A549 (cell line): ENCODE data around the gene OR6N2. TPM values are rescaled to one million over a fixed set of nuclear protein-coding genes. Genes with fewer than 3 reads are reported as not detected.

Source experiments
- ATAC-seq, 2 experiments: fragments of 200-7000 bp in 1 of 2; fragments of >200 bp in 1 of 2; cut with Nextera tagmentation in 1 of 2; cut with Tn5 transposase in 1 of 2; 3 replicates each; pipeline versions ENCODE4 v1.8.0 to v1.9.1; 2018 to 2020; ENCODE audit warnings: mild to moderate bottlenecking in 1 of 2, moderate library complexity in 1 of 2
- CTCF ChIA-PET: fragments of 300-600 bp; sonication (Branson Sonifier 250); formaldehyde crosslinking; extraction: SDS; loops from one replicate; lab custom pipeline; 2021; ENCODE audit warnings: antibody characterized with exemption, inconsistent platforms; lab: Yijun Ruan, JAX
- POLR2A ChIA-PET: fragments of 350-600 bp; formaldehyde crosslinking; extraction: SDS; loops from one replicate; lab custom pipeline; 2021; ENCODE audit warnings: antibody characterized with exemption, inconsistent platforms; lab: Yijun Ruan, JAX
- DNase-seq, 2 experiments: peaks; one replicate each; pipeline versions ENCODE4 v3.0.0 to v3.0.0-alpha.2; 2011 to 2016; ENCODE audit warnings: low read depth in 1 of 2, low spot score in 1 of 2
- FAIRE-seq: peaks from 2 replicates; lab custom pipeline; 2011; peaks lifted over from hg19 to GRCh38; lab: Jason Lieb, UNC
- H3K27ac ChIP-seq, 2 experiments: fragments of >200 bp; sonication (Bioruptor Twin); formaldehyde crosslinking; 3 replicates each; pipeline ENCODE4 v1.5.1; 2016 to 2017
- H3K4me1 ChIP-seq: fragments of >200 bp; sonication (Bioruptor Twin); formaldehyde crosslinking; 3 replicates; pipeline ENCODE4 v1.6.1; 2016
- H3K4me2 ChIP-seq: fragments of >200 bp; sonication (Bioruptor Twin); formaldehyde crosslinking; 3 replicates; pipeline ENCODE4 v1.6.1; 2016
- H3K4me3 ChIP-seq: fragments of >200 bp; sonication (Bioruptor Twin); formaldehyde crosslinking; 3 replicates; pipeline ENCODE4 v1.5.1; 2016
- H3K9me3 ChIP-seq: fragments of >200 bp; sonication (Bioruptor Twin); formaldehyde crosslinking; 3 replicates; pipeline ENCODE4 v1.6.1; 2016
- CHD2 ChIP-seq: fragments of 150-350 bp; IDR thresholded peaks from 2 replicates; pipeline ENCODE4 v1.6.1; 2014; ENCODE audit warnings: low read length; ENCODE audit not compliant: partially characterized antibody
- CTCF ChIP-seq: fragments of >200 bp; sonication (Bioruptor Twin); formaldehyde crosslinking; IDR thresholded peaks from 3 replicates; pipeline ENCODE4 v1.5.1; 2016
- EHMT2 ChIP-seq: fragments of 200-600 bp; sonication (generic); IDR thresholded peaks from 2 replicates; pipeline ENCODE4 v1.6.1; 2016; ENCODE audit warnings: antibody characterized with exemption, low read depth, mild to moderate bottlenecking, moderate library complexity
- FOSL2 ChIP-seq, 2 experiments: fragments of 450-650 bp in 1 of 2; fragments of >200 bp in 1 of 2; sonication (Bioruptor Twin) in 1 of 2; formaldehyde crosslinking; IDR thresholded peaks; 2 replicates each; pipeline versions ENCODE4 v1.5.0 to v1.6.1; 2016 to 2020; ENCODE audit warnings: mild to moderate bottlenecking in 1 of 2, moderate library complexity in 1 of 2
- FOXS1 ChIP-seq: fragments of 250-450 bp; sonication (Bioruptor Pico); IDR thresholded peaks from 2 replicates; pipeline ENCODE4 v1.5.0; 2020; ENCODE audit warnings: mild to moderate bottlenecking, moderate library complexity
- HDAC2 ChIP-seq: fragments of 200-600 bp; sonication (generic); IDR thresholded peaks from 2 replicates; pipeline ENCODE4 v1.6.1; 2016
- HES2 ChIP-seq: fragments of >200 bp; sonication (Bioruptor Twin); formaldehyde crosslinking; IDR thresholded peaks from 2 replicates; pipeline ENCODE4 v1.6.1; 2016
- HOXA7 ChIP-seq: fragments of 250-450 bp; sonication (Bioruptor Pico); IDR thresholded peaks from 2 replicates; pipeline ENCODE4 v1.5.0; 2020; ENCODE audit warnings: mild to moderate bottlenecking, moderate library complexity
- HOXB13 ChIP-seq: fragments of 250-450 bp; sonication (Bioruptor Pico); IDR thresholded peaks from 2 replicates; pipeline ENCODE4 v1.5.0; 2020; ENCODE audit warnings: low read depth, mild to moderate bottlenecking, moderate library complexity
- NFE2L2 ChIP-seq: fragments of 150-350 bp; conservative IDR thresholded peaks from 2 replicates; pipeline ENCODE4 v1.6.1; 2014; ENCODE audit warnings: low read length
- NPAS2 ChIP-seq: fragments of 250-450 bp; sonication (Bioruptor Pico); IDR thresholded peaks from 2 replicates; pipeline ENCODE4 v1.8.0; 2022; ENCODE audit warnings: mild to moderate bottlenecking, moderate library complexity, borderline replicate concordance
- PHF8 ChIP-seq: fragments of 200-600 bp; sonication (generic); IDR thresholded peaks from 2 replicates; pipeline ENCODE4 v1.6.1; 2016; ENCODE audit warnings: low read depth, mild to moderate bottlenecking, antibody characterized with exemption, moderate library complexity, borderline replicate concordance
- POLR2A ChIP-seq: IDR thresholded peaks from 2 replicates; pipeline ENCODE4 v1.6.1; 2012; ENCODE audit warnings: mild to moderate bottlenecking, low read length
- RARB ChIP-seq: fragments of 250-450 bp; sonication (Bioruptor Pico); IDR thresholded peaks from 2 replicates; pipeline ENCODE4 v1.8.0; 2021; ENCODE audit warnings: mild to moderate bottlenecking, moderate library complexity
- SMC3 ChIP-seq: fragments of >200 bp; sonication (Bioruptor Twin); formaldehyde crosslinking; IDR thresholded peaks from 3 replicates; pipeline ENCODE4 v1.6.1; 2018; ENCODE audit warnings: inconsistent platforms
- ZC3H11A ChIP-seq: fragments of 450-650 bp; IDR thresholded peaks from 2 replicates; pipeline ENCODE4 v1.6.1; 2014; ENCODE audit warnings: antibody characterized with exemption, mild to moderate bottlenecking
- ZNF302 ChIP-seq: fragments of 250-450 bp; sonication (Bioruptor Pico); IDR thresholded peaks from 2 replicates; pipeline ENCODE4 v1.9.0; 2021; ENCODE audit warnings: inconsistent platforms, mild to moderate bottlenecking, moderate library complexity
- WGBS: methylation state at CpG from one replicate; pipeline ENCODE4 v1.1.6; 2017; ENCODE audit errors: missing lambda C conversion rate; 5-methylcytosine and 5-hydroxymethylcytosine counted together
- polyA plus RNA-seq, 4 experiments: library from polyadenylated mRNA; depleted of rRNA in 3 of 4; stranded (reverse); fragments of >200 nt; fragmentation: RNase III in 1 of 4; extraction: RNeasy Plus Mini Kit Qiagen cat#74134 plus additional on column Dnase treatment in 1 of 4; gene quantifications; 2 replicates in 3 of 4; 3 replicates in 1 of 4; pipeline ENCODE4 v1.2.3, GENCODE V29; 2011 to 2017
- TF ChIP-seq, protein P1 (sequence below): fragments of 200-600 bp; sonication (generic); IDR thresholded peaks from 2 replicates; pipeline ENCODE4 v1.6.1; 2016; ENCODE audit warnings: antibody characterized with exemption, mild to moderate bottlenecking, moderate library complexity
- TF ChIP-seq, protein P2 (sequence below): fragments of 250-450 bp; sonication (Bioruptor Pico); IDR thresholded peaks from 2 replicates; pipeline ENCODE4 v1.5.0; 2020; ENCODE audit warnings: low read depth, mild to moderate bottlenecking, moderate library complexity
- TF ChIP-seq, protein P3 (sequence below): IDR thresholded peaks from 2 replicates; pipeline ENCODE4 v1.6.1; 2012; ENCODE audit warnings: low read depth, borderline replicate concordance

The OR6N2 gene
- polyA plus RNA-seq, 2 of the 4 experiments (the other 2 are of a cell fraction): not detected

- CTCF ChIA-PET: interaction anchor here (1.0 kb wide), 1 partner anchor 18 kb away, joined by 4 read pairs; no protein-coding TSS in a partner anchor
- no peak for TF ChIP-seq CTCF
- TF ChIP-seq HES2: no peak
- TF ChIP-seq ZC3H11A: no peak
- TF ChIP-seq FOSL2 (IDR thresholded peaks at IDR 0.05): no peak
- no peak for TF ChIP-seq FOSL2 (CRISPR knock-in tag; IDR thresholded peaks at IDR 0.05)
- TF ChIP-seq PHF8: no peak
- TF ChIP-seq RARB (CRISPR knock-in tag): no peak
- no peak for TF ChIP-seq HOXA7 (CRISPR knock-in tag)
- no peak for TF ChIP-seq SMC3
- TF ChIP-seq HDAC2: no peak
- TF ChIP-seq EHMT2: no peak
- TF ChIP-seq FOXS1: no peak
- TF ChIP-seq, protein P1, sequence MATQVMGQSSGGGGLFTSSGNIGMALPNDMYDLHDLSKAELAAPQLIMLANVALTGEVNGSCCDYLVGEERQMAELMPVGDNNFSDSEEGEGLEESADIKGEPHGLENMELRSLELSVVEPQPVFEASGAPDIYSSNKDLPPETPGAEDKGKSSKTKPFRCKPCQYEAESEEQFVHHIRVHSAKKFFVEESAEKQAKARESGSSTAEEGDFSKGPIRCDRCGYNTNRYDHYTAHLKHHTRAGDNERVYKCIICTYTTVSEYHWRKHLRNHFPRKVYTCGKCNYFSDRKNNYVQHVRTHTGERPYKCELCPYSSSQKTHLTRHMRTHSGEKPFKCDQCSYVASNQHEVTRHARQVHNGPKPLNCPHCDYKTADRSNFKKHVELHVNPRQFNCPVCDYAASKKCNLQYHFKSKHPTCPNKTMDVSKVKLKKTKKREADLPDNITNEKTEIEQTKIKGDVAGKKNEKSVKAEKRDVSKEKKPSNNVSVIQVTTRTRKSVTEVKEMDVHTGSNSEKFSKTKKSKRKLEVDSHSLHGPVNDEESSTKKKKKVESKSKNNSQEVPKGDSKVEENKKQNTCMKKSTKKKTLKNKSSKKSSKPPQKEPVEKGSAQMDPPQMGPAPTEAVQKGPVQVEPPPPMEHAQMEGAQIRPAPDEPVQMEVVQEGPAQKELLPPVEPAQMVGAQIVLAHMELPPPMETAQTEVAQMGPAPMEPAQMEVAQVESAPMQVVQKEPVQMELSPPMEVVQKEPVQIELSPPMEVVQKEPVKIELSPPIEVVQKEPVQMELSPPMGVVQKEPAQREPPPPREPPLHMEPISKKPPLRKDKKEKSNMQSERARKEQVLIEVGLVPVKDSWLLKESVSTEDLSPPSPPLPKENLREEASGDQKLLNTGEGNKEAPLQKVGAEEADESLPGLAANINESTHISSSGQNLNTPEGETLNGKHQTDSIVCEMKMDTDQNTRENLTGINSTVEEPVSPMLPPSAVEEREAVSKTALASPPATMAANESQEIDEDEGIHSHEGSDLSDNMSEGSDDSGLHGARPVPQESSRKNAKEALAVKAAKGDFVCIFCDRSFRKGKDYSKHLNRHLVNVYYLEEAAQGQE: no peak
- TF ChIP-seq, protein P2, sequence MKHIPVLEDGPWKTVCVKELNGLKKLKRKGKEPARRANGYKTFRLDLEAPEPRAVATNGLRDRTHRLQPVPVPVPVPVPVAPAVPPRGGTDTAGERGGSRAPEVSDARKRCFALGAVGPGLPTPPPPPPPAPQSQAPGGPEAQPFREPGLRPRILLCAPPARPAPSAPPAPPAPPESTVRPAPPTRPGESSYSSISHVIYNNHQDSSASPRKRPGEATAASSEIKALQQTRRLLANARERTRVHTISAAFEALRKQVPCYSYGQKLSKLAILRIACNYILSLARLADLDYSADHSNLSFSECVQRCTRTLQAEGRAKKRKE: no peak
- TF ChIP-seq NPAS2 (CRISPR knock-in tag): no peak
- TF ChIP-seq, protein P3, sequence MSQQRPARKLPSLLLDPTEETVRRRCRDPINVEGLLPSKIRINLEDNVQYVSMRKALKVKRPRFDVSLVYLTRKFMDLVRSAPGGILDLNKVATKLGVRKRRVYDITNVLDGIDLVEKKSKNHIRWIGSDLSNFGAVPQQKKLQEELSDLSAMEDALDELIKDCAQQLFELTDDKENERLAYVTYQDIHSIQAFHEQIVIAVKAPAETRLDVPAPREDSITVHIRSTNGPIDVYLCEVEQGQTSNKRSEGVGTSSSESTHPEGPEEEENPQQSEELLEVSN: no peak
- TF ChIP-seq POLR2A: no peak
- TF ChIP-seq, all 56 proteins: peak for 0
- FAIRE-seq (no peak), ATAC-seq (no peak), DNase-seq (no peak)
- Histone ChIP-seq H3K4me2 (no peak overlapping the region), H3K27ac (no peak overlapping the region), H3K9me3 (no peaks in the 10 kb centered on the region), H3K4me3 (no peak overlapping the region), H3K4me1 (no peaks in the 10 kb centered on the region)
- POLR2A ChIA-PET: no interaction called here
- 2% methylated on average over 1 of the region's 1 CpG for WGBS
Observed at GRCh38 chr1:158801396-158801795, 20.4 kb upstream of the OR6N2 start.

DNA sequence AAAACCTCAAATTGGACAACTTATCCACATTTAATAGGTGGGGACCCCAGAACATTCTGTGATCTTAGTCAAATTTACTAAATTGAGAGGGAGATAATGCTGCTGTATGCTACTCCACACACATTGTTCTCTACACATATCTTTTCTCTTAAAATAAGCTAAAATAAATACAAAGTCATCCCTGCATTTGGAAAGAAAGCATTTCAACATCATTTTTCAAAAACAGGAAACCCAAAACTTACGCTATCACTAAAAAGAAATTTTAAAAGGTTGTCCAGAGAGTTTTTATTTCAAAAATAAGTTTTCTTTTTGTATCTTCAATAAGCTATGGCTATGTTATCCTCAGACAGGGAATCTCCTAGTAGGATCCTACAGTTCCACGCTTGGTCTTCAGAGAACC, 19.5 kb upstream of the OR6N2 start:
- TF ChIP-seq CHD2: no peak
- TF ChIP-seq NFE2L2: no peak
- TF ChIP-seq ZNF302 (CRISPR knock-in tag): no peak
- no peak for TF ChIP-seq NPAS2 (CRISPR knock-in tag)
- TF ChIP-seq HOXB13 (CRISPR knock-in tag): no peak
- POLR2A ChIA-PET: no interaction called here
- Histone ChIP-seq H3K4me3 (no peak overlapping the region), H3K27ac (no peak overlapping the region), H3K4me2 (no peak overlapping the region), H3K9me3 (no peaks in the 10 kb centered on the region), H3K4me1 (no peaks in the 10 kb centered on the region)
- ATAC-seq (no peak), FAIRE-seq (no peak), DNase-seq (no peak)
- under 1% methylated on average over 2 of the region's 2 CpGs for WGBS
- CTCF ChIA-PET: interaction anchor here (1.0 kb wide), 1 partner anchor 19 kb away, joined by 4 read pairs; no protein-coding TSS in a partner anchor
